CD4-positive, alpha-beta T cell treated with Interleukin-4 for 1 hour (primary cell): ENCODE data around the gene TRIM66.

Source experiments
- DNase-seq, 2 donors: peaks; one replicate each; pipeline ENCODE4 v3.0.0-alpha.2; 2020 to 2022

TRIM66 gene

GRCh38 chr11:8714622-8715225 is 32.3 kb upstream of the TRIM66 start:
- DNase-seq, result no peak

- DNase-seq, result no peak
Measured at GRCh38 chr11:8713760-8714454, 31.4 kb upstream of the TRIM66 start.

- no peak for DNase-seq
Measured at GRCh38 chr11:8712506-8712905, 30.0 kb upstream of the TRIM66 start.

- no peak for DNase-seq
Measured at GRCh38 chr11:8711895-8712442, 29.5 kb upstream of the TRIM66 start.

- DNase-seq, result no peak
Measured at GRCh38 chr11:8709777-8710176, 27.3 kb upstream of the TRIM66 start.

GRCh38 chr11:8709002-8709672 is 26.7 kb upstream of the TRIM66 start:
- DNase-seq, result no peak

- no peak for DNase-seq
Measured at GRCh38 chr11:8707541-8708191, 25.2 kb upstream of the TRIM66 start.

GRCh38 chr11:8706673-8707432 is 24.4 kb upstream of the TRIM66 start:
- no peak for DNase-seq

- DNase-seq, result no peak
Measured at GRCh38 chr11:8705146-8705545, 22.7 kb upstream of the TRIM66 start.

GRCh38 chr11:8704136-8704535 is 21.7 kb upstream of the TRIM66 start:
- DNase-seq, result no peak

- DNase-seq, result no peak
Measured at GRCh38 chr11:8702598-8702915, 20.1 kb upstream of the TRIM66 start.

- DNase-seq, result no peak
Measured at GRCh38 chr11:8701891-8702597, 19.6 kb upstream of the TRIM66 start.

GRCh38 chr11:8699903-8700302 is 17.4 kb upstream of the TRIM66 start:
- DNase-seq, result no peak

- no peak for DNase-seq
Measured at GRCh38 chr11:8698917-8699441, 16.5 kb upstream of the TRIM66 start.

- no peak for DNase-seq
Measured at GRCh38 chr11:8698379-8698851, 15.9 kb upstream of the TRIM66 start.

- no peak for DNase-seq
Measured at GRCh38 chr11:8697054-8697453, 14.6 kb upstream of the TRIM66 start.

- DNase-seq, result no peak
Measured at GRCh38 chr11:8694137-8694536, 11.7 kb upstream of the TRIM66 start.

- no peak for DNase-seq
Measured at GRCh38 chr11:8693555-8693954, 11.1 kb upstream of the TRIM66 start.

- no peak for DNase-seq
Measured at GRCh38 chr11:8693010-8693551, 10.6 kb upstream of the TRIM66 start.

GRCh38 chr11:8692417-8692816 is 10.0 kb upstream of the TRIM66 start:
- no peak for DNase-seq

GRCh38 chr11:8691601-8692000 is 9.1 kb upstream of the TRIM66 start:
- no peak for DNase-seq
